ENCODE data around the gene PCYOX1L.
A peak's percentile ranks its signal among the peaks of the same experiment; 100 is the strongest.

Gene PCYOX1L

DNA sequence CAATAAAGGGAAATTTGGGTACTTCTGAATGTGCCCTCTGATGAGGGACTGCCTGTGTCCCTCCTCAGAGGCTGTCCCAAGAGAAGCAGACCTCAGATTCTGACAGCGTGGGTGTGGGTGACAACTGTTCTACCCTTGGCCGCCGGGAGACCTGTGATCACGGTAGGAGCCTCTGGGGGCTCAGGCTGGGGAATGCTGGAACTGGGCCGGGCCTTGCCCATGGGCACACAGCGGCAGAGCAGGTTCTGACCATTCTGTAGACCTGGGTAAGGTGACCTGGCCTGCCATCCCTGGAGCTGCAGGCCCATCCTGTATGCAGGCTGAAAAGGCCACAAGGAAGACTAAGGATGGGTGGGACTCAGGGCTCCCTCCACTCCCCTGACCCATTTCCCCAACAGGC is 42.1 kb upstream of the PCYOX1L start:
- ATAC-seq: no peak
- TF ChIP-seq ZC3H10 (CRISPR knock-in tag; IDR thresholded peaks at IDR 0.05) (no peak), ARNTL (CRISPR knock-in tag; IDR thresholded peaks at IDR 0.05; ENCODE audit: borderline replicate concordance, low read depth) (no peak), ZNF565 (CRISPR knock-in tag; conservative IDR thresholded peaks at IDR 0.05; ENCODE audit: low read depth) (no peak), BACH2 (CRISPR knock-in tag; IDR thresholded peaks at IDR 0.05; ENCODE audit: borderline replicate concordance) (no peak), RARB (CRISPR knock-in tag; IDR thresholded peaks at IDR 0.05) (no peak), GLIS3 (CRISPR knock-in tag; IDR thresholded peaks at IDR 0.05) (no peak), ZNF8 (CRISPR knock-in tag; IDR thresholded peaks at IDR 0.05) (no peak), PPARA (CRISPR knock-in tag; IDR thresholded peaks at IDR 0.05; ENCODE audit: borderline replicate concordance) (no peak), ISL1 (CRISPR knock-in tag; IDR thresholded peaks at IDR 0.05) (no peak), ZFP3 (CRISPR knock-in tag; IDR thresholded peaks at IDR 0.05) (no peak)
- TF ChIP-seq, protein P1, sequence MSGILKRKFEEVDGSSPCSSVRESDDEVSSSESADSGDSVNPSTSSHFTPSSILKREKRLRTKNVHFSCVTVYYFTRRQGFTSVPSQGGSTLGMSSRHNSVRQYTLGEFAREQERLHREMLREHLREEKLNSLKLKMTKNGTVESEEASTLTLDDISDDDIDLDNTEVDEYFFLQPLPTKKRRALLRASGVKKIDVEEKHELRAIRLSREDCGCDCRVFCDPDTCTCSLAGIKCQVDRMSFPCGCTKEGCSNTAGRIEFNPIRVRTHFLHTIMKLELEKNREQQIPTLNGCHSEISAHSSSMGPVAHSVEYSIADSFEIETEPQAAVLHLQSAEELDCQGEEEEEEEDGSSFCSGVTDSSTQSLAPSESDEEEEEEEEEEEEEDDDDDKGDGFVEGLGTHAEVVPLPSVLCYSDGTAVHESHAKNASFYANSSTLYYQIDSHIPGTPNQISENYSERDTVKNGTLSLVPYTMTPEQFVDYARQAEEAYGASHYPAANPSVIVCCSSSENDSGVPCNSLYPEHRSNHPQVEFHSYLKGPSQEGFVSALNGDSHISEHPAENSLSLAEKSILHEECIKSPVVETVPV (CRISPR knock-in tag; IDR thresholded peaks at IDR 0.05): no peak

DNA sequence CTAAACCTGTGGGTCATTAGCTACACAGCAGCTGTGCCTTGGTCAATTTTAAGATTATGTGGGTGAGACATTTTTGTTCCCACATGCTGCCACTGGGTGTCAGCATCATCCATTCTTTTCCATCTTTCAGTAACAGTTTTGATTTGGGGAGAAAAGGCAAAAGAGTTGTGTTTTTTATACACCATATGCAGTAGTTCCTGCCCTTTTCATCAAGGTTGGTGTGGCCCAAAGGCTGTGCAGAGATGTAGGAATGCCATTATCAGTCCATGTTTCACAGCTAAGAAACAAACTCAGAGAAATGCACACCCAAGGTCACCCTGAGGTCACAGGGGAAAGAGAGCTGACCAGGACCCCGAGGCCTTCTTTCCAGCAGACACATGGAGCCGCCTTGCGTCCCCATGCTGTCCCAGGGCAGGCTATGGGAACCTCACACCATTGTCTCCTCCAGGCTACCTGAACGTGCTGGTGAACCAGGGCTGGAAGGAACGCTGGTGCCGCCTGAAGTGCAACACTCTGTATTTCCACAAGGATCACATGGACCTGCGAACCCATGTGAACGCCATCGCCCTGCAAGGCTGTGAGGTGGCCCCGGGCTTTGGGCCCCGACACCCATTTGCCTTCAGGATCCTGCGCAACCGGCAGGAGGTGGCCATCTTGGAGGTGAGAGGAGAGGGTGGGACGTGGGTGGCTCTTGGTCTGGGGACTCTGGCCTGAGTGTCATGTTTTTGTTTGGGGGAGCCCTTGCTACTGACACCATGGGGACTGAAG is 40.4 kb upstream of the PCYOX1L start:
- TF ChIP-seq ZNF8 (CRISPR knock-in tag; IDR thresholded peaks at IDR 0.05): no peak
- TF ChIP-seq ZNF70 (CRISPR knock-in tag; IDR thresholded peaks at IDR 0.05): no peak
- TF ChIP-seq TCF4 (CRISPR knock-in tag; IDR thresholded peaks at IDR 0.05; ENCODE audit: borderline replicate concordance): no peak
- TF ChIP-seq ZC3H10 (CRISPR knock-in tag; IDR thresholded peaks at IDR 0.05): no peak
- TF ChIP-seq, protein P2, sequence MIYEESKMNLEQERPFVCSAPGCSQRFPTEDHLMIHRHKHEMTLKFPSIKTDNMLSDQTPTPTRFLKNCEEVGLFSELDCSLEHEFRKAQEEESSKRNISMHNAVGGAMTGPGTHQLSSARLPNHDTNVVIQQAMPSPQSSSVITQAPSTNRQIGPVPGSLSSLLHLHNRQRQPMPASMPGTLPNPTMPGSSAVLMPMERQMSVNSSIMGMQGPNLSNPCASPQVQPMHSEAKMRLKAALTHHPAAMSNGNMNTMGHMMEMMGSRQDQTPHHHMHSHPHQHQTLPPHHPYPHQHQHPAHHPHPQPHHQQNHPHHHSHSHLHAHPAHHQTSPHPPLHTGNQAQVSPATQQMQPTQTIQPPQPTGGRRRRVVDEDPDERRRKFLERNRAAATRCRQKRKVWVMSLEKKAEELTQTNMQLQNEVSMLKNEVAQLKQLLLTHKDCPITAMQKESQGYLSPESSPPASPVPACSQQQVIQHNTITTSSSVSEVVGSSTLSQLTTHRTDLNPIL (CRISPR knock-in tag; IDR thresholded peaks at IDR 0.05; ENCODE audit: low read depth): no peak
- peak; percentile 61 for ATAC-seq

DNA sequence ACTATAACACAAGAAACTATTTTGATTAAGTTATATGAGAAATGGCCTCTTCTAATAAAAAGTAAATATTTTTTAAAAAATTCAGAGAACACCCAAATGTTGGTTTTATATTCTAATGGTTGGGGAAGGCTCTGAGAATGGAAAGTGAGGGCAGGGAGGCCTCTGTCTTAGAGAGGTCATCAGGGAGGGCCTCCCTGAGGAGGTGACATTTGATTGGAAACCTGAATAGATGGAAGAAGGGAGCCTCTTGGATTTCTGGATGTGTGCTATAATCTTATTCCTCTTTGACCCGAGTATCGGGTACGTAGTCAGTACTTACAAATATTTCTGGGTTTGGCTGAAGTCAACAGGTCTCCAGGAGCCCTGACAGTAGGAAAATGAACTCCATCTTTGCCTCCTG is 38.7 kb upstream of the PCYOX1L start:
- no peak for ATAC-seq

DNA sequence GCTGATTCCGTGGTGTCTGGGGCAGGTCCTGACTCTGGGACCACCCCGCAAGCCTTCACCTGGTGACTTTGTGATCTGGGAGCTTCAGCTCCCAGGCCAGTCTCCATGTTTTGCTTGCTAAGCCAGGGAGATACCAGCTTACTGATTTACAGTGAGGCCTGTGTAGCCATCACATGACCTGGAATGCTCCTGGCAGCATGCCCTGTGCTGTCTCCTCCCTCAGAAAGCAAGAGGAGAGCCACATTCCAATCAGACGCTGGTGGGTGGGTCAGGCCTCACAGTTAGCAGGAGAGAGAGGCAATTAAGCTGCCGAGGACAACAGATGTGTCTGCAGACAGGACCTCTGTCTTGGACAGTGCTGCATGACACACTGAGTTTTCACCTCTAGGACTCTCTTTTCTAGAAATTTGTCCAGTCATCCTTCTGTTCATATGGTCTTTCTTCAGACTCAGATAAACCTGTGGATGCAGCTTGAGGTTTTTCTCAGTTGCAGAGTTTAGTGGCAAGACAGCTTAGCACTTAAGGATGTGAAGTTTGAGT is 37.0 kb upstream of the PCYOX1L start:
- peak; percentile 97 for ATAC-seq
- TF ChIP-seq, protein P3, sequence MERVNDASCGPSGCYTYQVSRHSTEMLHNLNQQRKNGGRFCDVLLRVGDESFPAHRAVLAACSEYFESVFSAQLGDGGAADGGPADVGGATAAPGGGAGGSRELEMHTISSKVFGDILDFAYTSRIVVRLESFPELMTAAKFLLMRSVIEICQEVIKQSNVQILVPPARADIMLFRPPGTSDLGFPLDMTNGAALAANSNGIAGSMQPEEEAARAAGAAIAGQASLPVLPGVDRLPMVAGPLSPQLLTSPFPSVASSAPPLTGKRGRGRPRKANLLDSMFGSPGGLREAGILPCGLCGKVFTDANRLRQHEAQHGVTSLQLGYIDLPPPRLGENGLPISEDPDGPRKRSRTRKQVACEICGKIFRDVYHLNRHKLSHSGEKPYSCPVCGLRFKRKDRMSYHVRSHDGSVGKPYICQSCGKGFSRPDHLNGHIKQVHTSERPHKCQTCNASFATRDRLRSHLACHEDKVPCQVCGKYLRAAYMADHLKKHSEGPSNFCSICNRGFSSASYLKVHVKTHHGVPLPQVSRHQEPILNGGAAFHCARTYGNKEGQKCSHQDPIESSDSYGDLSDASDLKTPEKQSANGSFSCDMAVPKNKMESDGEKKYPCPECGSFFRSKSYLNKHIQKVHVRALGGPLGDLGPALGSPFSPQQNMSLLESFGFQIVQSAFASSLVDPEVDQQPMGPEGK (CRISPR knock-in tag; IDR thresholded peaks at IDR 0.05; ENCODE audit: borderline replicate concordance): no peak
- no peak for TF ChIP-seq ZNF565 (CRISPR knock-in tag; conservative IDR thresholded peaks at IDR 0.05; ENCODE audit: low read depth)
- no peak for TF ChIP-seq ARNTL (CRISPR knock-in tag; IDR thresholded peaks at IDR 0.05; ENCODE audit: borderline replicate concordance, low read depth)
- TF ChIP-seq OSR1 (CRISPR knock-in tag; IDR thresholded peaks at IDR 0.05): no peak
- TF ChIP-seq, protein P2 (CRISPR knock-in tag; IDR thresholded peaks at IDR 0.05; ENCODE audit: low read depth): no peak
- no peak for TF ChIP-seq ZNF70 (CRISPR knock-in tag; IDR thresholded peaks at IDR 0.05)
- TF ChIP-seq ISL1 (CRISPR knock-in tag; IDR thresholded peaks at IDR 0.05): 0 out of 2 replicates have a peak, but pooled peaks have one; percentile 15
- TF ChIP-seq, protein P1 (CRISPR knock-in tag; IDR thresholded peaks at IDR 0.05): no peak
- TF ChIP-seq BACH2 (CRISPR knock-in tag; IDR thresholded peaks at IDR 0.05; ENCODE audit: borderline replicate concordance): no peak
- no peak for TF ChIP-seq ZC3H10 (CRISPR knock-in tag; IDR thresholded peaks at IDR 0.05)
- no peak for TF ChIP-seq SNAI2 (CRISPR knock-in tag; IDR thresholded peaks at IDR 0.05)
- no peak; the same call in 1 of the 2 replicates for TF ChIP-seq TCF4 (CRISPR knock-in tag; IDR thresholded peaks at IDR 0.05; ENCODE audit: borderline replicate concordance)
- TF ChIP-seq ZFP30 (CRISPR knock-in tag; IDR thresholded peaks at IDR 0.05): no peak
- TF ChIP-seq CSDC2 (CRISPR knock-in tag; IDR thresholded peaks at IDR 0.05): no peak
- no peak for TF ChIP-seq TOX (CRISPR knock-in tag; IDR thresholded peaks at IDR 0.05; ENCODE audit: borderline replicate concordance)
- no peak for TF ChIP-seq ESRRG (CRISPR knock-in tag; IDR thresholded peaks at IDR 0.05)
- 0 out of 2 replicates have a peak, but pooled peaks have one; percentile 53 for TF ChIP-seq ZFP3 (CRISPR knock-in tag; IDR thresholded peaks at IDR 0.05)
- TF ChIP-seq RARB (CRISPR knock-in tag; IDR thresholded peaks at IDR 0.05): no peak
- no peak for TF ChIP-seq PPARA (CRISPR knock-in tag; IDR thresholded peaks at IDR 0.05; ENCODE audit: borderline replicate concordance)
- 0 out of 2 replicates have a peak, but pooled peaks have one; percentile 27 for TF ChIP-seq GLIS3 (CRISPR knock-in tag; IDR thresholded peaks at IDR 0.05)
- TF ChIP-seq, protein P4, sequence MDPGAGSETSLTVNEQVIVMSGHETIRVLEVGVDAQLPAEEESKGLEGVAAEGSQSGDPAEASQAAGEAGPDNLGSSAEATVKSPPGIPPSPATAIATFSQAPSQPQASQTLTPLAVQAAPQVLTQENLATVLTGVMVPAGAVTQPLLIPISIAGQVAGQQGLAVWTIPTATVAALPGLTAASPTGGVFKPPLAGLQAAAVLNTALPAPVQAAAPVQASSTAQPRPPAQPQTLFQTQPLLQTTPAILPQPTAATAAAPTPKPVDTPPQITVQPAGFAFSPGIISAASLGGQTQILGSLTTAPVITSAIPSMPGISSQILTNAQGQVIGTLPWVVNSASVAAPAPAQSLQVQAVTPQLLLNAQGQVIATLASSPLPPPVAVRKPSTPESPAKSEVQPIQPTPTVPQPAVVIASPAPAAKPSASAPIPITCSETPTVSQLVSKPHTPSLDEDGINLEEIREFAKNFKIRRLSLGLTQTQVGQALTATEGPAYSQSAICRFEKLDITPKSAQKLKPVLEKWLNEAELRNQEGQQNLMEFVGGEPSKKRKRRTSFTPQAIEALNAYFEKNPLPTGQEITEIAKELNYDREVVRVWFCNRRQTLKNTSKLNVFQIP (CRISPR knock-in tag; IDR thresholded peaks at IDR 0.05; ENCODE audit: borderline replicate concordance, low read depth): no peak
- TF ChIP-seq ZNF8 (CRISPR knock-in tag; IDR thresholded peaks at IDR 0.05): no peak

More for the DNA sequence above, 38.7 kb upstream of the PCYOX1L start:
- TF ChIP-seq ARNTL (CRISPR knock-in tag; IDR thresholded peaks at IDR 0.05; ENCODE audit: borderline replicate concordance, low read depth): no peak
- TF ChIP-seq ZFP30 (CRISPR knock-in tag; IDR thresholded peaks at IDR 0.05): no peak
- TF ChIP-seq ZFP3 (CRISPR knock-in tag; IDR thresholded peaks at IDR 0.05): no peak
- no peak for TF ChIP-seq GLIS3 (CRISPR knock-in tag; IDR thresholded peaks at IDR 0.05)
- TF ChIP-seq BACH2 (CRISPR knock-in tag; IDR thresholded peaks at IDR 0.05; ENCODE audit: borderline replicate concordance): no peak
- no peak for TF ChIP-seq RARB (CRISPR knock-in tag; IDR thresholded peaks at IDR 0.05)

All from SK-N-SH treated with all-trans-retinoic acid at 6 μM for 48 hours (cell line).